B cell (primary cell): Measurements from ENCODE around the gene NACAD. TPM values are rescaled to one million over a fixed set of nuclear protein-coding genes. Genes with fewer than 3 reads are reported as not detected.

Experiments
- ATAC-seq: fragments of 200-7000 bp; cut with Tn5 transposase; one replicate; pipeline ENCODE4 v1.10.0; 2021; ENCODE audit warnings: low read depth, mild to moderate bottlenecking, moderate number of reproducible peaks, moderate library complexity
- CTCF ChIA-PET: fragments of 350-600 bp; sonication (Branson Sonifier 250); formaldehyde crosslinking; loops from one replicate; lab custom pipeline; 2021; ENCODE audit warnings: antibody characterized with exemption, inconsistent platforms; lab: Charles Lee
- POLR2A ChIA-PET: fragments of 350-600 bp; sonication (Branson Sonifier 250); formaldehyde crosslinking; loops from one replicate; lab custom pipeline; 2021; ENCODE audit warnings: antibody characterized with exemption; lab: Charles Lee
- DNase-seq: peaks from one replicate; pipeline ENCODE4 v3.0.0; 2013
- H2AFZ ChIP-seq: 2 replicates; pipeline ENCODE4 v1.6.1; 2012; ENCODE audit warnings: mild to moderate bottlenecking, low read depth, low read length; ENCODE audit not compliant: insufficient read depth, poor library complexity, severe bottlenecking
- H3K27ac ChIP-seq, 2 donors: 1 replicate in 1 of 2; 2 replicates in 1 of 2; pipeline ENCODE4 v1.5.1; 2012 to 2013; ENCODE audit warnings: low read length in 2 of 2, mild to moderate bottlenecking in 2 of 2, moderate library complexity in 1 of 2
- H3K27me3 ChIP-seq, 4 experiments: fragments of 200-600 bp in 1 of 4; sonication (generic) in 1 of 4; replicated peaks in 1 of 4; 1 replicate in 2 of 4; 2 replicates in 2 of 4; pipeline versions ENCODE4 v1.6.1 to v1.7.0; 2013 to 2016; ENCODE audit warnings: low read length in 3 of 4, mild to moderate bottlenecking in 2 of 4, mixed read lengths in 1 of 4, moderate library complexity in 1 of 4; ENCODE audit not compliant: insufficient read depth in 4 of 4, control insufficient read depth in 3 of 4; ENCODE audit errors: control extremely low read depth in 1 of 4
- H3K36me3 ChIP-seq, 2 experiments: replicated peaks in 1 of 2; 1 replicate in 1 of 2; 2 replicates in 1 of 2; pipeline versions ENCODE4 v1.6.1 to v1.7.1; 2013; ENCODE audit warnings: low read length in 1 of 2; ENCODE audit not compliant: insufficient read depth in 2 of 2, control insufficient read depth in 1 of 2; ENCODE audit errors: control extremely low read depth in 1 of 2, extremely low read depth in 1 of 2
- H3K4me1 ChIP-seq, 2 donors: fragments of 200-600 bp in 1 of 2; sonication (generic) in 1 of 2; 1 replicate in 1 of 2; 2 replicates in 1 of 2; pipeline versions ENCODE4 v1.5.1 to v1.6.1; 2013 to 2017; ENCODE audit warnings: low read length in 2 of 2; ENCODE audit not compliant: control insufficient read depth in 2 of 2, insufficient read depth in 2 of 2
- H3K4me2 ChIP-seq: replicated peaks from 2 replicates; pipeline ENCODE3; 2012; ENCODE audit warnings: mild to moderate bottlenecking, low read depth, low read length; ENCODE audit not compliant: poor library complexity, severe bottlenecking
- H3K4me3 ChIP-seq, 5 experiments: fragments of 200-600 bp in 1 of 5; sonication (generic) in 1 of 5; 1 replicate in 3 of 5; 2 replicates in 2 of 5; pipeline versions ENCODE4 v1.5.1 to v1.7.0; 2011 to 2016; ENCODE audit warnings: low read length in 4 of 5, mild to moderate bottlenecking in 4 of 5, low read depth in 2 of 5, control low read depth in 1 of 5, moderate library complexity in 1 of 5; ENCODE audit not compliant: insufficient read depth in 1 of 5; ENCODE audit errors: control extremely low read depth in 1 of 5, extremely low read depth in 1 of 5
- H3K79me2 ChIP-seq: fragments of 200-600 bp; sonication (generic); one replicate; pipeline ENCODE4 v1.6.0; 2016; ENCODE audit warnings: low read length; ENCODE audit not compliant: control insufficient read depth, insufficient read depth
- H3K9ac ChIP-seq: fragments of 200-600 bp; sonication (generic); 2 replicates; pipeline ENCODE4 v1.6.1; 2017; ENCODE audit warnings: mild to moderate bottlenecking, low read length, moderate library complexity
- H3K9me3 ChIP-seq, 3 donors: one replicate each; pipeline versions ENCODE4 v1.6.1 to v1.7.1; 2013; ENCODE audit warnings: low read length in 2 of 3; ENCODE audit not compliant: control insufficient read depth in 2 of 3, insufficient read depth in 1 of 3; ENCODE audit errors: control extremely low read depth in 1 of 3
- H4K20me1 ChIP-seq: 2 replicates; pipeline ENCODE4 v1.6.0; 2012; ENCODE audit warnings: mild to moderate bottlenecking, low read length; ENCODE audit not compliant: insufficient read depth, control insufficient read depth, poor library complexity, severe bottlenecking
- H3K27ac Mint-ChIP-seq: one replicate; pipeline ENCODE4 v1.8.0; 2021; ENCODE audit warnings: mixed read lengths
- H3K27me3 Mint-ChIP-seq: one replicate; pipeline ENCODE4 v1.8.0; 2021; ENCODE audit warnings: mixed read lengths
- H3K4me1 Mint-ChIP-seq: one replicate; pipeline ENCODE4 v1.8.0; 2021; ENCODE audit warnings: mixed read lengths
- H3K4me3 Mint-ChIP-seq: one replicate; pipeline ENCODE4 v1.8.0; 2021; ENCODE audit warnings: mixed read lengths
- H3K9me3 Mint-ChIP-seq: one replicate; pipeline ENCODE4 v1.8.0; 2022; ENCODE audit warnings: mixed read lengths; ENCODE audit not compliant: insufficient read depth
- EZH2 ChIP-seq: IDR thresholded peaks from 2 replicates; pipeline ENCODE4 v1.6.1; 2012; ENCODE audit warnings: borderline replicate concordance, low read depth, mild to moderate bottlenecking, moderate library complexity, low read length; ENCODE audit not compliant: insufficient read depth, poor library complexity, severe bottlenecking
- WGBS: methylation state at CpG from one replicate; pipeline ENCODE4 v1.1.5; 2013; ENCODE audit warnings: missing lambda C conversion rate; ENCODE audit not compliant: insufficient coverage; 5-methylcytosine and 5-hydroxymethylcytosine counted together
- intact Hi-C: fragments of 100-400 bp; cut with micrococcal nuclease; formaldehyde crosslinking; loops from one replicate; pipeline ENCODE4 v1.10.0; 2022
- polyA plus RNA-seq: library from polyadenylated mRNA; depleted of rRNA; stranded (reverse); fragments of >200 nt; gene quantifications from 2 replicates; pipeline ENCODE4 v1.2.3, GENCODE V29; 2012
- total RNA-seq, 2 donors: library from RNA; stranded (reverse); fragments of 120-200 nt in 1 of 2; gene quantifications; 1 replicate in 1 of 2; 2 replicates in 1 of 2; pipeline versions ENCODE4 v1.2.3 to v1.2.4, GENCODE V29; 2013 to 2022
- TF ChIP-seq, protein P1 (sequence below): fragments of 200-600 bp; IDR thresholded peaks from one replicate; pipeline ENCODE4 v1.8.0; 2022; ENCODE audit warnings: antibody characterized with exemption, mild to moderate bottlenecking

The NACAD gene
- total and polyA plus RNA-seq, 2 donors (not counting 1 experiment from before 2014, with no cell fraction given) = 0.04 to 0.49 TPM

DNA sequence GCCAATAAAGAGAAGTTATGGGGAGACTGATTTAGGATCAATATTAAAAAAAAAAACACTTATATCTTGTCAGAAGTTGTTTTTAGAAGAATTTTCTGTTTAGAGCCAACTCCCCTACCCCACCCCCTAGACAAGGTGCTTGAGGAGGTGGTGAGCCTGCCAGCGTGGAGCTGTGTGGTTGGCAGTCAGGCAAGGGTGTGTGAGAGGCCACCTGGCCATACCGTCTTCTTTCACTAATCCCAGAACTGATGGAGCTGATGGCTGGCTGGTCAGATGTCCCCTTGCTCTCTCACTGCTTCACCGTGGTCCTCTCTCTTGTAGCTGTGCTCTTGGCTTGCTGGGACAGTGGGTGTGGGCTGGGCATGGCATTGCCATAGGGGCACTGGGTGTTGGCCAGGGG is 34.3 kb downstream of the NACAD start:
- H3K36me3 ChIP-seq = peaks cover 4 to 50% of the 10 kb centered on the region in 2 experiments
- no peak overlapping the region for H2AFZ ChIP-seq
- Mint-ChIP-seq H3K27me3 (no peaks in the 10 kb centered on the region), H3K4me1 (peaks cover 65% of the 10 kb centered on the region), H3K9me3 (no peaks in the 10 kb centered on the region), H3K4me3 (no peak overlapping the region), H3K27ac (peak overlapping the region; percentile 71)
- H3K9me3 ChIP-seq = no peaks in the 10 kb centered on the region
- H3K4me2 ChIP-seq = no peak overlapping the region
- peaks cover 94% of the 10 kb centered on the region for H3K79me2 ChIP-seq
- peaks cover 18 to 32% of the 10 kb centered on the region in 2 donors for H3K4me1 ChIP-seq
- intact Hi-C loops = no loop called here
- H4K20me1 ChIP-seq = peaks cover 97% of the 10 kb centered on the region
- peak overlapping the region in 1 of 2 donors; percentile 7 for H3K27ac ChIP-seq
- no peak overlapping the region for H3K4me3 ChIP-seq
- ChIA-PET CTCF (interaction anchor here (0.8 to 1.0 kb wide), 2 partner anchors 56 to 81 kb away, joined by 3 read pairs; no protein-coding TSS in a partner anchor), POLR2A (no interaction called here)
- DNase-seq = no peak
- H3K27me3 ChIP-seq = no peaks in the 10 kb centered on the region
- H3K9ac ChIP-seq = no peak overlapping the region
- WGBS = no CpG with 5 or more reads among the region's 3 CpGs
- no peak for TF ChIP-seq EZH2
- no peak for ATAC-seq

DNA sequence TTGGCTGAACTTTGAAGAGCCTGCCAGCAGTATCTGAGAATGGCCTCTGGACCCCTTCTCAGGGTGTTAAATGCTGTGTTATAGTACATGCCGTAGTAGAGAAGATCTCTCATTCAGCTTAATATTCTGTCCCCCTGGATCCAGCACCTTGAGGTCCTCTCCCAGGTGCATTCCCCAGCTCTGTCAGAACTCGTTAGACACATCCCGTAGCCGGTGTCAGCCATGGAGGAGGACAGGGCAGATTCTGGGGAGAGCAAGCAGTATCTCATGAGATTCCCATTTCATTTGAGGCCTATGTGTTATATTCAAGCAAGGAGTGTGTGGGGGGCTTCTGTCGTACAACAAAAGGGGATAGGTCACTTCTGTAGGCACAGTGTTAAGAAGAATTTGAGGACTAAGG is 34.8 kb downstream of the NACAD start:
- ChIA-PET CTCF (interaction anchor here (0.8 to 1.8 kb wide), 2 partner anchors 55 to 82 kb away, joined by 3 to 5 read pairs; no protein-coding TSS in a partner anchor), POLR2A (no interaction called here)
- no peak overlapping the region for H3K9ac ChIP-seq
- Mint-ChIP-seq H3K4me1 (peaks cover 66% of the 10 kb centered on the region), H3K27me3 (no peaks in the 10 kb centered on the region), H3K27ac (peak overlapping the region; percentile 18), H3K9me3 (no peaks in the 10 kb centered on the region), H3K4me3 (no peak overlapping the region)
- H3K4me3 ChIP-seq = no peak overlapping the region
- no peak overlapping the region for H3K4me2 ChIP-seq
- no peak overlapping the region for H2AFZ ChIP-seq
- H3K27me3 ChIP-seq = no peaks in the 10 kb centered on the region
- peaks cover 18 to 32% of the 10 kb centered on the region in 2 donors for H3K4me1 ChIP-seq
- H3K9me3 ChIP-seq = no peaks in the 10 kb centered on the region
- peaks cover 4 to 54% of the 10 kb centered on the region in 2 experiments for H3K36me3 ChIP-seq
- no peak overlapping the region for H3K27ac ChIP-seq
- DNase-seq (no peak), ATAC-seq (no peak)
- intact Hi-C loops = no loop called here
- TF ChIP-seq, protein P1, sequence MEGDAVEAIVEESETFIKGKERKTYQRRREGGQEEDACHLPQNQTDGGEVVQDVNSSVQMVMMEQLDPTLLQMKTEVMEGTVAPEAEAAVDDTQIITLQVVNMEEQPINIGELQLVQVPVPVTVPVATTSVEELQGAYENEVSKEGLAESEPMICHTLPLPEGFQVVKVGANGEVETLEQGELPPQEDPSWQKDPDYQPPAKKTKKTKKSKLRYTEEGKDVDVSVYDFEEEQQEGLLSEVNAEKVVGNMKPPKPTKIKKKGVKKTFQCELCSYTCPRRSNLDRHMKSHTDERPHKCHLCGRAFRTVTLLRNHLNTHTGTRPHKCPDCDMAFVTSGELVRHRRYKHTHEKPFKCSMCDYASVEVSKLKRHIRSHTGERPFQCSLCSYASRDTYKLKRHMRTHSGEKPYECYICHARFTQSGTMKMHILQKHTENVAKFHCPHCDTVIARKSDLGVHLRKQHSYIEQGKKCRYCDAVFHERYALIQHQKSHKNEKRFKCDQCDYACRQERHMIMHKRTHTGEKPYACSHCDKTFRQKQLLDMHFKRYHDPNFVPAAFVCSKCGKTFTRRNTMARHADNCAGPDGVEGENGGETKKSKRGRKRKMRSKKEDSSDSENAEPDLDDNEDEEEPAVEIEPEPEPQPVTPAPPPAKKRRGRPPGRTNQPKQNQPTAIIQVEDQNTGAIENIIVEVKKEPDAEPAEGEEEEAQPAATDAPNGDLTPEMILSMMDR = no peak
- TF ChIP-seq EZH2 = no peak
- H3K79me2 ChIP-seq = peaks cover 92% of the 10 kb centered on the region
- WGBS = 96% methylated on average over 3 of the region's 5 CpGs
- H4K20me1 ChIP-seq = peaks cover 97% of the 10 kb centered on the region
